HG02943 (cell line): ENCODE data around the gene MEIKIN.

ENCODE experiments used
- ATAC-seq: cut with Tn5 transposase; IDR thresholded peaks from one replicate; pipeline ENCODE4 v1.9.1; 2021; ENCODE audit warnings: mild to moderate bottlenecking, low read depth, moderate library complexity; ENCODE audit not compliant: unreplicated experiment

The MEIKIN gene

GRCh38 chr5:131818001-131818724 is 127.3 kb downstream of the MEIKIN start:
- ATAC-seq, result no peak

GRCh38 chr5:131814990-131815389 is 130.5 kb downstream of the MEIKIN start:
- ATAC-seq, result no peak

GRCh38 chr5:131812371-131813160 is 132.9 kb downstream of the MEIKIN start:
- no peak for ATAC-seq

- ATAC-seq, result no peak
These were observed 134.8 kb downstream of the MEIKIN start for GRCh38 chr5:131810510-131811249.

GRCh38 chr5:131796793-131797693 is 148.4 kb downstream of the MEIKIN start, which contains the start of gene FNIP1:
Gene FNIP1 (minus strand): TSS chr5:131797017. CDS start chr5:131796921, 96 bp downstream.
- ATAC-seq, result peak; percentile 91

- peak; percentile 19 for ATAC-seq
These were observed 149.3 kb downstream of the MEIKIN start for GRCh38 chr5:131795879-131796792.

GRCh38 chr5:131795228-131795627 is 150.2 kb downstream of the MEIKIN start:
- no peak for ATAC-seq

GRCh38 chr5:131794586-131794985 is 150.9 kb downstream of the MEIKIN start:
- no peak for ATAC-seq

GRCh38 chr5:131792896-131793295 is 152.6 kb downstream of the MEIKIN start:
- no peak for ATAC-seq

GRCh38 chr5:131791866-131792265 is 153.6 kb downstream of the MEIKIN start:
- ATAC-seq, result no peak

- ATAC-seq, result no peak
These were observed 154.9 kb downstream of the MEIKIN start for GRCh38 chr5:131790550-131790949.

- no peak for ATAC-seq
These were observed 155.7 kb downstream of the MEIKIN start for GRCh38 chr5:131789765-131790164.

GRCh38 chr5:131787736-131788135 is 157.7 kb downstream of the MEIKIN start:
- ATAC-seq, result no peak

GRCh38 chr5:131786900-131787692 is 158.4 kb downstream of the MEIKIN start:
- no peak for ATAC-seq

GRCh38 chr5:131786036-131786435 is 159.4 kb downstream of the MEIKIN start:
- ATAC-seq, result no peak

- no peak for ATAC-seq
These were observed 161.6 kb downstream of the MEIKIN start for GRCh38 chr5:131783874-131784273.

GRCh38 chr5:131783357-131783756 is 162.1 kb downstream of the MEIKIN start:
- no peak for ATAC-seq

- no peak for ATAC-seq
These were observed 162.7 kb downstream of the MEIKIN start for GRCh38 chr5:131782717-131783116.
